ENCODE results near the gene TCEAL8.

- no peak for TF ChIP-seq CTCF (IDR thresholded peaks at IDR 0.05)
- TF ChIP-seq POLR2A (IDR thresholded peaks at IDR 0.05), result no peak
Measured at GRCh38 chrX:103253608-103254007, 1.3 kb downstream of the TCEAL8 start.
